GM23338 (cell line): ENCODE data around the gene OR2C1. TPM values are rescaled to one million over a fixed set of nuclear protein-coding genes. Genes with fewer than 3 reads are reported as not detected.

Source experiments
- ATAC-seq: fragments of 200-7000 bp; cut with Tn5 transposase; 3 replicates; pipeline ENCODE4 v1.9.1; 2020
- DNase-seq: peaks from one replicate; pipeline ENCODE4 v3.0.0-alpha.2; 2015; ENCODE audit warnings: low spot score
- H2AFZ ChIP-seq: fragments of 200-600 bp; sonication (generic); 2 replicates; pipeline ENCODE4 v1.8.0; 2016; ENCODE audit warnings: antibody characterized with exemption, mild to moderate bottlenecking, moderate library complexity
- H3F3A ChIP-seq: fragments of 200-600 bp; sonication (generic); replicated peaks from 2 replicates; pipeline ENCODE4 v1.8.0; 2017; ENCODE audit warnings: antibody characterized with exemption, mixed run types, low read depth
- H3K27ac ChIP-seq: fragments of 200-600 bp; sonication (generic); 2 replicates; pipeline ENCODE4 v1.6.1; 2016; ENCODE audit warnings: low read depth
- H3K27me3 ChIP-seq: fragments of 200-600 bp; sonication (generic); 2 replicates; pipeline ENCODE4 v1.8.0; 2016; ENCODE audit warnings: mild to moderate bottlenecking, mixed run types, moderate library complexity; ENCODE audit not compliant: insufficient read depth
- H3K36me3 ChIP-seq: fragments of 200-600 bp; sonication (generic); 2 replicates; pipeline ENCODE4 v1.8.0; 2016; ENCODE audit warnings: mild to moderate bottlenecking; ENCODE audit not compliant: insufficient read depth
- H3K4me1 ChIP-seq: fragments of 200-600 bp; sonication (generic); 2 replicates; pipeline ENCODE4 v1.8.0; 2016; ENCODE audit warnings: mild to moderate bottlenecking, moderate library complexity; ENCODE audit not compliant: insufficient read depth
- H3K4me2 ChIP-seq: fragments of 200-600 bp; sonication (generic); 2 replicates; pipeline ENCODE4 v1.7.1; 2017; ENCODE audit warnings: mixed run types
- H3K4me3 ChIP-seq: fragments of 200-600 bp; sonication (generic); 2 replicates; pipeline ENCODE4 v1.6.1; 2016; ENCODE audit warnings: mixed run types
- H3K79me2 ChIP-seq: fragments of 200-600 bp; sonication (generic); replicated peaks from 2 replicates; pipeline ENCODE4 v1.8.0; 2017; ENCODE audit warnings: mild to moderate bottlenecking; ENCODE audit not compliant: insufficient read depth
- H3K9me2 ChIP-seq: fragments of 200-600 bp; sonication (generic); 2 replicates; pipeline ENCODE4 v1.8.0; 2017; ENCODE audit not compliant: insufficient read depth
- H4K20me1 ChIP-seq: fragments of 200-600 bp; sonication (generic); replicated peaks from 2 replicates; pipeline ENCODE4 v1.8.0; 2017; ENCODE audit warnings: mild to moderate bottlenecking; ENCODE audit not compliant: insufficient read depth
- H3K27ac Mint-ChIP-seq: 2 replicates; pipeline ENCODE4 v1.8.0; 2020; ENCODE audit warnings: inconsistent platforms, mild to moderate bottlenecking, moderate library complexity, mixed read lengths
- H3K27me3 Mint-ChIP-seq: 3 replicates; pipeline ENCODE4 v1.8.0; 2022; ENCODE audit warnings: low read depth, mild to moderate bottlenecking, moderate library complexity, mixed read lengths, inconsistent platforms; ENCODE audit not compliant: insufficient read depth, poor library complexity
- H3K36me3 Mint-ChIP-seq: 3 replicates; pipeline ENCODE4 v1.8.0; 2021; ENCODE audit warnings: low read depth, mild to moderate bottlenecking, inconsistent platforms, moderate library complexity, mixed read lengths
- H3K4me1 Mint-ChIP-seq: 3 replicates; pipeline ENCODE4 v1.8.0; 2020; ENCODE audit warnings: mild to moderate bottlenecking, inconsistent platforms, mixed read lengths
- H3K4me3 Mint-ChIP-seq: 3 replicates; pipeline ENCODE4 v1.8.0; 2021; ENCODE audit warnings: moderate library complexity, mild to moderate bottlenecking, inconsistent platforms, mixed read lengths
- H3K9me3 Mint-ChIP-seq: 3 replicates; pipeline ENCODE4 v1.8.0; 2020; ENCODE audit warnings: moderate library complexity, mild to moderate bottlenecking, inconsistent platforms, mixed read lengths
- CREB1 ChIP-seq: fragments of 250-450 bp; sonication (Bioruptor Pico); IDR thresholded peaks from 2 replicates; pipeline ENCODE4 v1.5.0; 2020; ENCODE audit warnings: low read depth, mild to moderate bottlenecking, moderate library complexity
- CTCF ChIP-seq, 2 experiments: fragments of 200-600 bp in 1 of 2; sonication (generic) in 1 of 2; conservative IDR thresholded peaks; 2 replicates each; pipeline versions ENCODE4 v1.5.1 to v1.6.1; 2016 to 2017; ENCODE audit warnings: antibody characterized with exemption in 2 of 2, low read depth in 2 of 2, mild to moderate bottlenecking in 2 of 2, moderate library complexity in 1 of 2
- ETS1 ChIP-seq: IDR thresholded peaks from 2 replicates; pipeline ENCODE4 v1.6.1; 2016; ENCODE audit warnings: antibody characterized with exemption
- EZH2phosphoT487 ChIP-seq: fragments of 200-600 bp; sonication (generic); IDR thresholded peaks from one replicate; pipeline ENCODE4 v1.8.1; 2018; ENCODE audit warnings: antibody characterized with exemption; ENCODE audit not compliant: unreplicated experiment
- JUNB ChIP-seq: IDR thresholded peaks from one replicate; pipeline ENCODE4 v1.6.1; 2016; ENCODE audit warnings: antibody characterized with exemption; ENCODE audit not compliant: unreplicated experiment
- POLR2AphosphoS5 ChIP-seq: IDR thresholded peaks from 2 replicates; pipeline ENCODE4 v1.6.1; 2016; ENCODE audit warnings: antibody characterized with exemption, low read depth
- REST ChIP-seq: IDR thresholded peaks from one replicate; pipeline ENCODE4 v1.6.1; 2018; ENCODE audit warnings: antibody characterized with exemption; ENCODE audit not compliant: unreplicated experiment
- STAT1 ChIP-seq: IDR thresholded peaks from one replicate; pipeline ENCODE4 v1.6.1; 2016; ENCODE audit warnings: antibody characterized with exemption; ENCODE audit not compliant: unreplicated experiment
- ZNF114 ChIP-seq: fragments of 250-450 bp; sonication (Bioruptor Pico); IDR thresholded peaks from 2 replicates; pipeline ENCODE4 v1.5.0; 2020; ENCODE audit warnings: mild to moderate bottlenecking, moderate library complexity
- ZNF331 ChIP-seq: fragments of 250-450 bp; sonication (Bioruptor Pico); IDR thresholded peaks from 2 replicates; pipeline ENCODE4 v1.5.0; 2020; ENCODE audit warnings: low read depth, mild to moderate bottlenecking, moderate library complexity
- ZNF462 ChIP-seq: fragments of 250-450 bp; sonication (Bioruptor Pico); IDR thresholded peaks from 2 replicates; pipeline ENCODE4 v1.5.0; 2020; ENCODE audit warnings: mild to moderate bottlenecking, moderate library complexity
- polyA plus RNA-seq: library from polyadenylated mRNA; unstranded; fragments of >200 nt; fragmentation: Nextera tagmentation; extraction: Ambion mirVana; gene quantifications from 2 replicates; pipeline ENCODE4 v1.2.1, GENCODE V29; 2016
- total RNA-seq: library from RNA; depleted of rRNA; stranded (reverse); fragments of >200 nt; shearing (Covaris generic); gene quantifications from 2 replicates; pipeline ENCODE4 v1.2.3, GENCODE V29; 2014

The OR2C1 gene
- total and polyA plus RNA-seq, 2 experiments from 2014 or later: not detected

- TF ChIP-seq CTCF (conservative IDR thresholded peaks at IDR 0.05; ENCODE audit: low read depth in 2 of 2) (no peak), STAT1 (no peak), ZNF114 (no peak), EZH2phosphoT487 (no peak), ZNF462 (CRISPR knock-in tag) (no peak), ETS1 (no peak), CREB1 (CRISPR knock-in tag) (no peak), ZNF331 (CRISPR knock-in tag) (no peak), POLR2AphosphoS5 (no peak), REST (no peak), JUNB (no peak)
- no peak for ATAC-seq
- Histone ChIP-seq H3K36me3 (peaks cover 33% of the 10 kb centered on the region), H3F3A (peaks cover 8% of the 10 kb centered on the region; the same call in 1 of the 2 replicates), H3K27ac (peak overlapping the region; percentile 86; the same call in 1 of the 2 replicates), H2AFZ (peak overlapping the region; percentile 67; the same call in 1 of the 2 replicates), H3K4me2 (peak overlapping the region; percentile 89), H4K20me1 (no peaks in the 10 kb centered on the region), H3K79me2 (peaks cover 34% of the 10 kb centered on the region), H3K4me3 (peak overlapping the region; percentile 69), H3K27me3 (peaks cover 5% of the 10 kb centered on the region; the same call in 1 of the 2 replicates), H3K4me1 (no peaks in the 10 kb centered on the region; the same call in 1 of the 2 replicates), H3K9me2 (peaks cover 22% of the 10 kb centered on the region)
- Mint-ChIP-seq H3K27ac (no peak overlapping the region; the same call in 1 of the 2 replicates), H3K9me3 (peaks cover 88% of the 10 kb centered on the region), H3K27me3 (peaks cover 19% of the 10 kb centered on the region), H3K36me3 (peaks cover 88% of the 10 kb centered on the region), H3K4me1 (peaks cover 6% of the 10 kb centered on the region; the same call in 2 of the 3 replicates), H3K4me3 (peak overlapping the region; percentile 77)
- DNase-seq: no peak
Measured at GRCh38 chr16:3306078-3306477, 49.6 kb upstream of the OR2C1 start.
